Measurements from ENCODE around the gene APBA1. TPM values are rescaled to one million over a fixed set of nuclear protein-coding genes. Genes with fewer than 3 reads are reported as not detected.

The APBA1 gene
- total and polyA plus RNA-seq, 2 of the 4 experiments (the other 2 are of a cell fraction), result 3.8 to 5.1 TPM

DNA sequence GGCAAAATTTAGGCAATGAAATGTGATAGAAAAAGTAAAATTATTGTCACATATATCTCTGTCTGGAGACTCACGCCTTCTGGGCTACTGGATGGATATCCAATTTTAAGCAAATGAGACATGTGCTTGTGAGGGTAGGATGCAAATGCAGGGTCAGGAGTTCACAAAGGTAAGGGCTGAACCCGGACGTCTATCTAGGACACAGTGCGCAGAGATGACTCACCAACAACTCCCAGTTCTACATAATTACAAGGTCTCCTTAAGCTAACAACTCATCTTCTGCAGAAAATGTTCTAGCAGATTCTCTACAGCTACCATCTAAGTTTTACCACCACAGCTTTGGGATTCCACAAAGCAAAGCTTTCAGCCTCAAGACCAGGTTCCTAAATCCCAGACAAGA is 186.7 kb downstream of the APBA1 start:
- Histone ChIP-seq H3K18ac (ENCODE audit: low read depth, low read length) (no peak overlapping the region), H3K4me3 (ENCODE audit: insufficient read depth, low read depth, low read length) (no peak overlapping the region), H3K9me3 (ENCODE audit: control insufficient read depth, insufficient read depth, low read length) (no peaks in the 10 kb centered on the region), H2AFZ (replicated peaks; ENCODE audit: low read length, poor library complexity) (no peak overlapping the region), H3K4me1 (ENCODE audit: control insufficient read depth, insufficient read depth, low read length) (no peaks in the 10 kb centered on the region), H3K79me1 (ENCODE audit: low read depth in 1 of 2, low read length in 2 of 2) (no peaks in the 10 kb centered on the region; a peak in 1 of 4 replicates), H3K23ac (ENCODE audit: low read depth, low read length) (no peak overlapping the region), H3K36me3 (ENCODE audit: control insufficient read depth, insufficient read depth, low read length) (no peaks in the 10 kb centered on the region), H3K27ac (ENCODE audit: insufficient read depth, low read length) (no peak overlapping the region), H4K20me1 (ENCODE audit: insufficient read depth, low read length) (no peaks in the 10 kb centered on the region), H2AK9ac (replicated peaks; ENCODE audit: low read depth, low read length, poor library complexity) (no peak overlapping the region), H4K8ac (ENCODE audit: low read depth in 2 of 2, low read length in 2 of 2) (no peak overlapping the region), H4K91ac (ENCODE audit: insufficient read depth, low read depth, low read length) (no peak overlapping the region), H3K27me3 (ENCODE audit: control insufficient read depth, insufficient read depth, low read length) (no peaks in the 10 kb centered on the region), H4K5ac (ENCODE audit: low read depth, low read length) (no peak overlapping the region), H2BK120ac (ENCODE audit: low read depth, low read length) (no peak overlapping the region), H3K9me1 (ENCODE audit: insufficient read depth, low read length) (no peaks in the 10 kb centered on the region), H3K4me2 (ENCODE audit: low read depth, low read length) (no peak overlapping the region), H2BK5ac (ENCODE audit: low read depth, low read length, poor library complexity, severe bottlenecking) (no peak overlapping the region), H2BK20ac (ENCODE audit: low read depth, low read length) (no peak overlapping the region), H3K14ac (replicated peaks; ENCODE audit: low read depth, low read length) (no peak overlapping the region), H2BK15ac (ENCODE audit: low read depth, low read length) (no peak overlapping the region), H3K4ac (ENCODE audit: low read depth, low read length) (no peak overlapping the region), H3K9ac (ENCODE audit: low read depth, low read length) (no peak overlapping the region), H3K56ac (ENCODE audit: extremely low read depth, insufficient read depth, low read length) (no peak overlapping the region), H2AK5ac (ENCODE audit: low read depth, low read length) (no peak overlapping the region)
- POLR2A ChIA-PET (ENCODE audit: unreplicated experiment), result no interaction called here
- CTCF ChIA-PET, result no interaction called here
- DNase-seq (no peak), ATAC-seq (ENCODE audit: low read depth) (no peak)
- WGBS, 2 experiments (ENCODE audit: extremely low coverage in 2 of 2, insufficient read length in 1 of 2), result no CpG with 5 or more reads among the region's 4 CpGs
- dilution Hi-C loops (cut with HindIII; ENCODE audit: low sequenced_read_pairs, unreplicated experiment), result no loop called here
- in situ Hi-C loops (cut with MboI; ENCODE audit: low sequenced_read_pairs), result no loop called here
- intact Hi-C loops (cut with micrococcal nuclease), result no loop called here
- TF ChIP-seq FOS (IDR thresholded peaks at IDR 0.05; ENCODE audit: low read depth, low read length) (no peak), MAZ (IDR thresholded peaks at IDR 0.05; ENCODE audit: borderline replicate concordance, low read depth, low read length) (no peak)
- no TSS peak for BruUV-seq (replicated peaks)

Data from IMR-90 (cell line).